Panc1 (cell line): ENCODE measurements around the gene NDUFS7.

Experiments used
- CTCF ChIP-seq: fragments of 450-650 bp; IDR thresholded peaks from 2 replicates; pipeline ENCODE4 v1.5.1; 2017; ENCODE audit warnings: mild to moderate bottlenecking
- POLR2AphosphoS5 ChIP-seq: IDR thresholded peaks from 2 replicates; pipeline ENCODE4 v1.6.1; 2012; ENCODE audit warnings: mild to moderate bottlenecking, low read depth, low read length, moderate library complexity
- SIN3A ChIP-seq: IDR thresholded peaks from 2 replicates; pipeline ENCODE4 v1.6.1; 2012; ENCODE audit warnings: low read depth, mild to moderate bottlenecking, low read length, moderate library complexity, borderline replicate concordance; ENCODE audit not compliant: insufficient read depth

GRCh38 chr19:1401138-1401888 is 17.6 kb downstream of the NDUFS7 start, which contains the start of gene GAMT:
- peak; percentile 84; the same call in 1 of the 2 replicates for TF ChIP-seq CTCF
- no peak for TF ChIP-seq POLR2AphosphoS5
- TF ChIP-seq SIN3A: no peak
